Right ventricle myocardium superior (tissue), 1 donor: ENCODE results near the gene RPL27. TPM values are rescaled to one million over a fixed set of nuclear protein-coding genes. Genes with fewer than 3 reads are reported as not detected.
A peak's percentile ranks its signal among the peaks of the same experiment; 100 is the strongest.
"Not testable (repeated sequence)": the region's sequence is repeated elsewhere in the genome, so short reads cannot be mapped to it uniquely, and the experiment has no call there.

Source experiments
- ATAC-seq: fragments of 200-7000 bp; cut with Tn5 transposase; one replicate; pipeline ENCODE4 v1.9.1; 2020; ENCODE audit warnings: mild to moderate bottlenecking; ENCODE audit not compliant: poor library complexity
- DNase-seq: peaks from one replicate; pipeline ENCODE4 v3.0.0-alpha.2; 2020
- intact Hi-C: fragments of 100-400 bp; cut with DNase I; formaldehyde crosslinking; loops from one replicate; pipeline ENCODE4 v1.11.2; 2022
- total RNA-seq: library from RNA; stranded (reverse); fragmentation: NEBNext Ultra II Directional; extraction: Animal tissue kit (Norgen Biotek cat#: 25700); gene quantifications from one replicate; pipeline ENCODE4 v1.2.1, GENCODE V29; 2021
- donor health status: DM: no; HTN: yes; CAD: no; lungs with severe emphysema.

Gene RPL27
- total RNA-seq, 1 donor from 2014 or later, result 675 TPM

GRCh38 chr17:42989726-42990652 lies 8.2 kb upstream of the RPL27 start:
- ATAC-seq, result no peak
- DNase-seq, result no peak
- intact Hi-C loops, result no loop called here

- DNase-seq, result no peak
- no peak for ATAC-seq
- intact Hi-C loops, result no loop called here
These were observed 6.7 kb upstream of the RPL27 start for GRCh38 chr17:42991471-42991870.

GRCh38 chr17:42992872-42993271 lies 5.3 kb upstream of the RPL27 start:
- DNase-seq (no peak), ATAC-seq (no peak)
- intact Hi-C loops, result no loop called here

- intact Hi-C loops, ATAC-seq, DNase-seq: not testable (repeated sequence)
These were observed 4.3 kb upstream of the RPL27 start for GRCh38 chr17:42993913-42994312.

- ATAC-seq, result no peak
- intact Hi-C loops, result no loop called here
These were observed 732 bp upstream of the RPL27 start for GRCh38 chr17:42997390-42997983.

GRCh38 chr17:42999003-42999525 lies 845 bp downstream of the RPL27 start:
- intact Hi-C loops, result no loop called here
- DNase-seq (no peak), ATAC-seq (no peak)

More at GRCh38 chr17:42997390-42997983, 732 bp upstream of the RPL27 start:
- DNase-seq, result no peak

DNA sequence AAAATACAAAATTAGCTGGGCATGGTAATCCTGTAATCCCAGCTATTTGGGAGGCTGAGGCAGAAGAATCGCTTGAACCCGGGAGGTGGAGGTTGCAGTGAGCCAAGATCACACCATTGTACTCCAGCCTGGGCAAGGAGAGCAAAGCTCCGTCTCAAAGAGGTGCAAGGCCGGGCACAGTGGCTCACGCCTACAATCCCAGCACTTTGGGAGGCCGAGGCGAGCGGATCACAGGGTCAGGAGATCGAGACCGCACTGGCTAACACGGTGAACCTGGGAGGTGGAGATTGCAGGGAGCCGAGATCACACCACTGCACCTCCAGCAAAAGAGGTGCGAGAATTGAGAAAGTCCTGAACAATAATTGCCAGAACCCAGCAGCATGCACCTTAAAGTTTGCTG lies 2.7 kb downstream of the RPL27 start:
- DNase-seq, intact Hi-C loops: not testable (repeated sequence)

GRCh38 chr17:43003542-43004172 lies 5.4 kb downstream of the RPL27 start:
- intact Hi-C loops, result no loop called here
- DNase-seq (no peak), ATAC-seq (no peak)

More for the DNA sequence above, 2.7 kb downstream of the RPL27 start:
- not testable (repeated sequence) for ATAC-seq

DNA sequence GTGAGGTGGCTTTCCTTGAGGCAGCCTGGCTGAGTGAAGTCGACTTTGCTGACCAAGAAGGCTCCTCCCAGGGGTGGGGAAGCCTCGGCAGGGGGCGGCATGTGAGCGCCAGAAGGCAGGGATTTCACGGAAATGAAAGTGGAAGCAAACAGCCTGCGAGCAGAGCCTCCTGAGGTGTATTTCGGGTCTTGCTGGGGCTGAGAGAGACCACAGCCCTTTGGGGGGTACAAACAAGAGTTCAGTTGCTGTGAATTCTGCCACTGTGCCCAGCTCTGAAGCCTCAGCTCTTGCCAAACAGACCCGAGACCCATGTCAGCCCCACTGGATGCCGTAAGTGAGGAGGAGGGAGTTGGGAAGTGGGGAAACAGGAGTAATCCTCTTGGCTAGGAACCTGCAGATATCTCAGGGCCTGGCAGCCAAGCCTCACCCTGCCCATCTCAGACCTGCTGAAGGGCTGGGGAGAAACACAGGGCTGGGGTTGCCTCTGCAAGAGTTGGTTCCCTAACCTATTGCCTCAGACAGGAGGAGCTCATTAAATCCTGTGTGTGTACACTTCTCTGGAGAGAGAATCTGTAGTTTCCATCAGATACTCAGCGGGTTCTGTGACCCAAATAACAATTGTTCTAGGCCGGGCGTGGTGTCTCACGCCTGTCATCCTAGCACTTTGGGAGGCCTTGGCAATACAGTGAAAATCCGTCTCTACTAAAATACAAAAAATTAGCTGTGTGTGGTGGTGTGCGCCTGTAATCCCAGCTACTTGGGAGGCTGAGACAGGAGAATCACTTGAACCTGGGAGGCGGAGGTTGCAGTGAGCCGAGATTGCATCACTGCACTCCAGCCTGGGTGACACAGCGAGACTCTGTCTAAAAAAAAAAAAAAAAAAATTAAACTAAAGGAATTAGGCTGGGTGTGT lies 8.7 kb downstream of the RPL27 start, which contains the start of gene IFI35:
IFI35 (plus strand) TSS at position 146 of the 913 bp plus-strand sequence; CDS start at position 310, 164 bp downstream.
- intact Hi-C loops, result no loop called here
- DNase-seq, result peak; percentile 91
- peak; percentile 91 for ATAC-seq

- DNase-seq (no peak), ATAC-seq (no peak)
- intact Hi-C loops, result no loop called here
These were observed 12.6 kb downstream of the RPL27 start for GRCh38 chr17:43010667-43011308.

- intact Hi-C loops, result no loop called here
- ATAC-seq (peak; percentile 23), DNase-seq (no peak)
These were observed 13.7 kb downstream of the RPL27 start for GRCh38 chr17:43011728-43012472.

DNA sequence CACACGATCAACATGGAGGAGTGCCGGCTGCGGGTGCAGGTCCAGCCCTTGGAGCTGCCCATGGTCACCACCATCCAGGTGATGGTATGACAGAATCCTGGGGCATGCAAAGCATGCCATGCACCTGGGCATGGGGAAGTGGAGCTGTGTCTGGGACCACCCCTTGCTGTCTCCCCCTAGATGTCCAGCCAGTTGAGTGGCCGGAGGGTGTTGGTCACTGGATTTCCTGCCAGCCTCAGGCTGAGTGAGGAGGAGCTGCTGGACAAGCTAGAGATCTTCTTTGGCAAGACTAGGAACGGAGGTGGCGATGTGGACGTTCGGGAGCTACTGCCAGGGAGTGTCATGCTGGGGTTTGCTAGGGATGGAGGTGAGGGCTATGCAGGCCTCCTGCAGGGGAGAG lies 15.1 kb downstream of the RPL27 start:
- no peak for DNase-seq
- ATAC-seq, result no peak
- intact Hi-C loops, result no loop called here

- ATAC-seq, result peak; percentile 20
- DNase-seq, result no peak
- intact Hi-C loops, result no loop called here
These were observed 15.9 kb downstream of the RPL27 start for GRCh38 chr17:43014020-43014648.

DNA sequence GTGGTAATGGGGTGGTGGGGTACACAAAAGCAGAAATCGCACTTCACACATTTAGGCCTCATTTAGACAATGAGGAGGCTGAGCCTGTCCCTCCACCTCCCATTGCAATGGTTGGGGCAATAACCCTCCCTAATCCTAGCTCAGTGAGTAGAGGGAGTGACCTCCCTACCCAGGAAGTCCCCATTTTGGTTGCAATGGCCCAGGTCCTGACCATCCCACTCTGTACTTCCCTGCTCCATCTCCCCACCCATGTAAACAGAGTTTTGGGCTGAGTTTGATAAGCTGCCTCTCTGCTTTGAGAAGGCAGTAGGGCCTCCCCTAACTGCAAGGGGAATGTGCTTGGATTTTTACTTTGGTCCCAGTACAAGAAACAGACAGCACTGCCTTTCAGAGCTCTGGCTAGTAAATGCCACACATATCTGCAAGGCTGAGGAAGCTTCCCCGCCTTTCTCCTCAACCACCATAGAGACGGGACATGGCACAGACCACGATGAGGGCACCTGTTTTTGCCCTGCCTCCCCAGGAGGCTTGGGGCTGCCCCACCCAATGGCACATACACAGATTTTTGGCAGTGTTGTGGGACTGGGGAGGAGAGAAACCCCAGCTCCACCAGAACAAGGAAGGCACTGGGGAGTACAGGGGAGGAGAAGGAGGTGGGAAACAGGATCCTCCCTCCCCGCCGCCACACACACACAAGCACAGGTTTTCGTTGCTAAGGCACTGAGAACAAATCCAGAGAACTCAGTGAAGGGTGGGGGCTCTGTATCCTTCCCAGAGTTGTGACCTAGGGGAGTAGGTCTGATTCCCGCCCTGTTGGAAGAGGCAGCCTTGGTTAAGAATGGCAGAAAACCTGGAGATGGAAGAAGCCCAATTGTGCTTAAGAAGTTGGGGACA lies 16.7 kb downstream of the RPL27 start:
- intact Hi-C loops, result no loop called here
- DNase-seq (no peak), ATAC-seq (no peak)

DNA sequence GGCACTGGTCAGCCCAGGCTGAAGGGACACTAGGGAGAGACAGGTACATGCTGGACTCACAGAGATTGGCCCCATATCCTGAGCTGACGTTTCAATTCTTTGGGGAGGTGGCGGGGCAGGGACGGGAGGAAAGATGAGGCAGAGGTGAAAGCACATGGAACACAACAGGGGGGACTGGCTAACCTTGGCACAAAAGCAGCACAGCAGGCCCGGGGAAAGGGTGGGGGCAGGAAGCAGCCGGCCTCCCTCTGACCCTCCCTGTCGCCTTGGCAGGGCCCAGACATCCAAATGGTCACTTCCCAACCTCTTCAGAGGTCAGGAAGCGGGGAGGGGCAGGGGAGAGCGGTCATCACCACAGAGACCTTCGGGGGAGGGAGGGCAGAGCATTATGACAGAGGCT lies 17.4 kb downstream of the RPL27 start:
- ATAC-seq (peak; percentile 36), DNase-seq (peak; percentile 80)
- intact Hi-C loops, result no loop called here

DNA sequence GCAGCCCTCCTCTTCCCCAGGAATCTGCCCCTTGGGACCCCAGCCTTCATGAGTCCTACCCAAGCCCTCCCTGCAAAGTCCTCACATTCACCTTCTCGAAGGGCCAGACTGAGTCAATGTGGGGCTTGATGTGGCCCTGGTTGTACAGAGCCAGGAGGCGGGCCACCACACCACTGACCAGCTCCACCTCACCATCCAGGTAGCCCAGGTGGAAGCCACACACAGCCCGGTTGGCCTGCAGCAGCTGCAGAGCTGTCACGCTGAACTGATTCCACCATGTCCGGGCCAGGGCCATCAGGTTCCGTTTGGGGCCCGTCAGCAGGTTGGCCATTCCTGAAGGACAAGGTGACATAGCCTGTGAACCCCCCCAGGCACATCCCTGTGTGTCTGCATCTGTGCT lies 18.0 kb downstream of the RPL27 start:
- intact Hi-C loops, result no loop called here
- ATAC-seq (no peak), DNase-seq (no peak)
